ENCODE results near the gene ARPC1A.
"Not testable (repeated sequence)": the region's sequence is repeated elsewhere in the genome, so short reads cannot be mapped to it uniquely, and the experiment has no call there.

Gene ARPC1A

GRCh38 chr7:99320371-99320770, 5.3 kb upstream of the ARPC1A start:
- DNase-seq (ENCODE audit: low read depth in 3 of 3, low spot score in 1 of 3): no peak

GRCh38 chr7:99322659-99323058, 3.0 kb upstream of the ARPC1A start:
- not testable (repeated sequence) for DNase-seq (ENCODE audit: low read depth in 3 of 3, low spot score in 1 of 3)

GRCh38 chr7:99324559-99324958, 1.1 kb upstream of the ARPC1A start:
- DNase-seq (ENCODE audit: low read depth in 3 of 3, low spot score in 1 of 3): no peak

GRCh38 chr7:99325001-99325493, 651 bp upstream of the ARPC1A start:
- DNase-seq (ENCODE audit: low read depth in 3 of 3, low spot score in 1 of 3): no peak

GRCh38 chr7:99326408-99326782, 697 bp downstream of the ARPC1A start:
- DNase-seq (ENCODE audit: low read depth in 3 of 3, low spot score in 1 of 3): no peak

GRCh38 chr7:99330314-99330961, 4.7 kb downstream of the ARPC1A start:
- not testable (repeated sequence) for DNase-seq (ENCODE audit: low read depth in 3 of 3, low spot score in 1 of 3)

GRCh38 chr7:99331002-99331401, 5.3 kb downstream of the ARPC1A start:
- no peak for DNase-seq (ENCODE audit: low read depth in 3 of 3, low spot score in 1 of 3)

- DNase-seq (ENCODE audit: low read depth in 3 of 3, low spot score in 1 of 3): no peak
Measured at GRCh38 chr7:99339595-99339994, 13.9 kb downstream of the ARPC1A start.

GRCh38 chr7:99340659-99341058, 15.0 kb downstream of the ARPC1A start:
- DNase-seq (ENCODE audit: low read depth in 3 of 3, low spot score in 1 of 3): no peak

GRCh38 chr7:99344061-99344647, 18.5 kb downstream of the ARPC1A start:
- DNase-seq (ENCODE audit: low read depth in 3 of 3, low spot score in 1 of 3): no peak

GRCh38 chr7:99350641-99351040, 24.9 kb downstream of the ARPC1A start:
- DNase-seq (ENCODE audit: low read depth in 3 of 3, low spot score in 1 of 3): not testable (repeated sequence)

GRCh38 chr7:99352247-99352646, 26.5 kb downstream of the ARPC1A start:
- DNase-seq (ENCODE audit: low read depth in 3 of 3, low spot score in 1 of 3): no peak

GRCh38 chr7:99355098-99355497, 29.4 kb downstream of the ARPC1A start:
- DNase-seq (ENCODE audit: low read depth in 3 of 3, low spot score in 1 of 3): no peak

GRCh38 chr7:99357701-99358490, 32.2 kb downstream of the ARPC1A start:
- no peak for DNase-seq (ENCODE audit: low read depth in 3 of 3, low spot score in 1 of 3)

- DNase-seq (ENCODE audit: low read depth in 3 of 3, low spot score in 1 of 3): not testable (repeated sequence)
Measured at GRCh38 chr7:99358521-99358920, 32.8 kb downstream of the ARPC1A start.

- no peak for DNase-seq (ENCODE audit: low read depth in 3 of 3, low spot score in 1 of 3)
Measured at GRCh38 chr7:99359465-99360154, 33.9 kb downstream of the ARPC1A start.

- DNase-seq (ENCODE audit: low read depth in 3 of 3, low spot score in 1 of 3): no peak
Measured at GRCh38 chr7:99362801-99363200, 37.1 kb downstream of the ARPC1A start.

GRCh38 chr7:99363286-99363685, 37.6 kb downstream of the ARPC1A start:
- no peak for DNase-seq (ENCODE audit: low read depth in 3 of 3, low spot score in 1 of 3)

GRCh38 chr7:99365318-99366141, 39.8 kb downstream of the ARPC1A start:
- DNase-seq (ENCODE audit: low read depth in 3 of 3, low spot score in 1 of 3): peak in 2 of 3 donors; percentile 47 to 56

- DNase-seq (ENCODE audit: low read depth in 3 of 3, low spot score in 1 of 3): no peak
Measured at GRCh38 chr7:99366646-99367045, 40.9 kb downstream of the ARPC1A start.
